ENCODE data around the gene XPR1.
"Not testable (repeated sequence)": the region's sequence is repeated elsewhere in the genome, so short reads cannot be mapped to it uniquely, and the experiment has no call there.

The XPR1 gene

DNA sequence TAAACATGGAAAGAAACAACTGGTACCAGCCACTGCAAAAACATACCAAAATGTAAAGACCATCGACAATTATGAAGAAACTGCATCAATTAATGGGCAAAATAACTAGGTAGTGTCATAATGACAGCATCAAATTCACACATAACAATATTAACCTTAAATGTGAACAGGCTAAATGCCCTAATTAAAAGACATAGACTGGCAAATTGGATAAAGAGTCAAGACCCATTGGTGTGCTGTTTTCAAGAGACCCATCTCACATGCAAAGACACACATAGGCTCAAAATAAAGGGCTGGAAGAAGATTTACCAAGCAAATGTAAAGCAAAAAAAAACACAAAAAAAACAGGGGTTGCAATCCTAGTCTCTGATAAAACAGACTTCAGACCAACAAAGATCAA, 201.4 kb downstream of the XPR1 start:
- not testable (repeated sequence) for DNase-seq (ENCODE audit: low read depth in 4 of 4, low spot score in 1 of 4)

DNA sequence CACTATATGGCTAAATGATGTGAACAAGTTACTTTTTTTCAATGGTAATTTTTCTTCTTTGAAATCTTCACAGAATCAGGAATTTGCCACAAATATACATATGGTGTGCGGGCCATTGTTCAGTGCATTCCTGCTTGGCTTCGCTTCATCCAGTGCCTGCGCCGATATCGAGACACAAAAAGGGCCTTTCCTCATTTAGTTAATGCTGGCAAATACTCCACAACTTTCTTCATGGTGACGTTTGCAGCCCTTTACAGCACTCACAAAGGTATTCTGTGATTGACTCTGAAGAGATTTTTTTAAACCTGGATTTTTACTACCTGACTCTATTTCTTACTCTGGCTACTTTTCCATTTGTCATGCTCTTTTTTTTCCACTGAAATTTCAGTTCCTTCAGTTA, 204.6 kb downstream of the XPR1 start:
- DNase-seq (ENCODE audit: low read depth in 4 of 4, low spot score in 1 of 4): no peak

DNA sequence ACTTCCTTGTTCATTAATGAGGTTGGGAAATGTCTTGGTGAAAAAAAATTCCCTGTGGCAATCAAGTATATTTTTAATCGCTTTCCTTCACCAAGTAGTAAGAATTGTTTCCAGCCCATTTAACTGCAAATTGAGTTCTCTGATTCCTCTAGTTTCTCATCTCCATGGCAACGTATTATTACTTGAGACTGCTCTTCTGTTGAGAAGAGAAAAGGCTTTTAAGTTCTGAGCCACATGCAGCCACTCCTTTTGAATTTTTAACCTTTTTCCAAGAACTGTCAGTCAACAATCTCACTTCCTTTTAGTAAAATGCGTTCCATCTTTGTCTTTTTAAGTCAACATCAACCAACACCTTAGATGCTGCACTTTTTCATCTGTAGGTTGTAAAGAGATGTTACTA, 205.2 kb downstream of the XPR1 start:
- DNase-seq (ENCODE audit: low read depth in 4 of 4, low spot score in 1 of 4): no peak

DNA sequence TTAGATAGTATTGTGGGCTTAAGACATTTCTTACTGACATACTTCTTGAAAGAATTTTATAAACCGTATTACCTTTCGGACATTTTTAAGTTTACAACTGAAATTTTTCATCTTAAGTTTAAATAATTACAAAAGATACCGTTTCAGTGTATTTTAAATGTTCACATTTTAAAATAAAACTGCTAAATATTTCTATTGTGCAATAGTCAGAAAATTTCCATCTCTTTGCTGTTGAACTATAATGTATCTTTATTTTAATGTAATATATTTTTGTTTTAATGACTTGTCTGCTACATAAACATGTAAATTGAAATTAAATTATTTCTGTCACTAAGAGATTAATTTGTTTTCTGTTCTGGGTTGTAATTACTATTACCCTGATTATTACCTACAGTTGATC, 206.7 kb downstream of the XPR1 start:
- no peak for DNase-seq (ENCODE audit: low read depth in 4 of 4, low spot score in 1 of 4)

DNA sequence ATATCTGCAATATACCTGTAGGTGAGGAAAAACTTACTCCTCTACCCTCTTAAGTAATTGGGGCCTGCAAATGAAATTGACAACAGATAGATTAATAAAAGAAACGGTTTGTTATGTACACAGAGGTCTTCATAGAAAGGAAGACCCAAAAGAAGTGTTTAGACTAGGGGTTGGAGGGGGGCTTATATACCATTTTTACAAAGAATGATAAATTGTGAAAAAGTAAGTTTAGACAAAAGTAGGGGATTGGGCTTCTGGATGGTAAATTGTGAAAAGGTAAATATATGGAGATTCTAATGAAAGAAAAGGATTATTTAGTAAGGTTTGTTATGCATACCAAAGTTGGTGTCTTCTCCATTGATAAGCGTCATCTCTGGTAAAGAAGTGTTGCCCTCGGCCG, 207.7 kb downstream of the XPR1 start:
- DNase-seq (ENCODE audit: low read depth in 4 of 4, low spot score in 1 of 4): no peak

DNA sequence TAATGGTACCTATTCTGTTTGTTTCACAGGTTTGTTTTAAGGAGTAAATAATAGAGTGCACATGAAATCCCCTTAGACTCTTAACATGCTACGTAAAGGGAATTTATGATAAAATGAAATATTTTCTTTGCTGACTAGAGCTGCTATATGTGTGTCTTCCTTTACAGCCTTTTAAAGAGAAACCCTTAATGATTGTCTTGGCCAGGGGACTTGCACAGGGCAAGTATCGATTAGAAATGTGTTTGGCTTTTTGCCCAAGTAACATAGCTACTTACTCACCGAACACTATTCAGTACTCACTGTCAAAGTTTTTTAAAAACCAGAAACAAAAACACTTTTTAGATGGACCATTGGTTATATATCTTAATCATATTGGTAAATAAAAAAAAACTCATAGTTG, 209.6 kb downstream of the XPR1 start:
- no peak for DNase-seq (ENCODE audit: low read depth in 4 of 4, low spot score in 1 of 4)

DNA sequence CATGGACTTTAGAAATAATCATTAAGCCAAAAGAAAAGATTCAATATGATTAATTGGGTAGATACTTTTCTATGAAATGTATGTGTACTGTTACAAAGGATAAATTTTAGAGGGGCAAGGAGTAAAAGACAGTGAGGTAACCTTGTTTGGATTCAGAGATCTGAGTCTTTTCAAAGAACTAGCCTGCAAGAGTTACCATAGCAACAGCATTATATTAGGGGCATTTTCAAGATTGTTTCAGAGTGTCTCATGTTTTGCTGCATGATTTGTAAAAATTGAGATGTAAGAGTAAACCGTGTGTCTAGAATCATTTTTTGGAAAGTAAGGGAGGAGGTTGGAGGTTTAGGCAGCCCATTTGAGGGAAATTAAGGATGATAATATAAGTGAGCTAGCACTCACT, 210.2 kb downstream of the XPR1 start:
- DNase-seq (ENCODE audit: low read depth in 4 of 4, low spot score in 1 of 4): no peak

DNA sequence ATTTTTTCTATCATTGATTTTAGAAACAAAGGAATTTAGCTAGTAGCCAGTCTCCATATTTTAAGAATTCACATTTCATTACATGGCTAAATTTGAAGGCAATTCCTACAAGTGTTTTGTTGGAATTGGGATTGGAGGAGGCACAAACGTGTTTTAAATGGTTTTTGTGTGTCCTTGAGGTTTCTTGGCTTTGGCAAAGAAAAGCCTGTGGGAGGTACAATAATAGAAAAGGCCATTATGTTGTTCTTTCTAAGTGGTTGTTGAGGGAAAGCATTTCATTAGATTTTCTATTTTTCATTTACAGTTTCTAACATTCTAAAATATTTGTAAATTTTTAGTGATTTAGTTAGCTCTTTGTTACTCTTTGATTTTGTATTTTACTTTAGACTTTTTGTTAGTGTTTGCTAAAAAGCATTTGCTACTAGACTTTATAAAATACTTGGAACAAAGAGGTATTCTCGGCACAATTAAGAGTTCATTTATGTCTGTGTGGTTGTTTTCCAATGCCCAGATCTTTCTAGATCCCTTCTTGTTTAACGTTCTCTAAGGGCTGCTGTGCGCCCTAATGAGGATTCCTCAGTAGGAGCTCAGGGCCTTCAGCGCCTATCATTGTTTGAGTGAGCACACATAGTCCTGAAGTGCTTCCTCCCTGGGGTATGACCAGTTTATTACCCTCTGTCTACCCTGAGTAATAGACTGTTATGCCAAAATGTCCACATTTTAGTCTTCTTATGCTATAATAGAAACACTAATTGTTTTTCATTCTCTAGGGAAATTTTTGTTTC, 210.9 kb downstream of the XPR1 start:
- no peak for DNase-seq (ENCODE audit: low read depth in 4 of 4, low spot score in 1 of 4)

DNA sequence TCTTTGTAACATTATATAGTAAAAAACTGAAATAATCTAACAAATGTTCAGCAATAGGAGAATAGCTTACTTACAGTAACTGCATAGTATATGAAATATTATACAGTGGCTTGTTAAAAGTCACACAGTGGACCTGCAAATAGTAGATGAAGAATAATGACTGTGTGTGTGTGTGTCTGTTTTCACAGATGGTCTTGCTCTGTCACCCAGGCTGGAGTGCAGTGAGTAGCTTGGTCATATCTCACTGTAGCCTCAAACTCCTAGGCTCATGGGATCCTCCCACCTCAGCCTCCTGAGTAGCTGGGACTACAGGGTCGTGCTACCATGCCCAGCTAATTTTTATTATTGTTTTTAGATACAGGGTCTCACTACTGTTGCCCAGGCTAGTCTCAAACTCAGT, 213.5 kb downstream of the XPR1 start:
- no peak for DNase-seq (ENCODE audit: low read depth in 4 of 4, low spot score in 1 of 4)

DNA sequence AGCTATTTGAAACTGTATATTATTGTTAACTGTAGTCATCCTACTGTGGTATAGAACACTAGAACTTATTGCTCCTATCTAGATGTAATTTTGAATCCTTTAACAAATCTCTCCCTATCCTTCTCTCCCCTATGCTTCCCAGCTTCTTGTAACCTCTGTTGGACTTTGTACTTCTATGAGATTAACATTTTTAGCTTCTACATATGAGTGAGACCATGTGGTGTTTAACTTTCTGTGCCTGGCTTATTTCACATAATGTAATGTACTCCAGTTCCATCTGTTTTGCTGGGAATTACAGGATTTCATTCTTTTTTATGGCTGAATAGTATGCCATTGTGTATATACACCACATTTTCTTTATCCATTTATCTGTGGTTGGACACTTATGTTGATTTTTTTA, 216.4 kb downstream of the XPR1 start:
- DNase-seq (ENCODE audit: low read depth in 4 of 4, low spot score in 1 of 4): no peak

DNA sequence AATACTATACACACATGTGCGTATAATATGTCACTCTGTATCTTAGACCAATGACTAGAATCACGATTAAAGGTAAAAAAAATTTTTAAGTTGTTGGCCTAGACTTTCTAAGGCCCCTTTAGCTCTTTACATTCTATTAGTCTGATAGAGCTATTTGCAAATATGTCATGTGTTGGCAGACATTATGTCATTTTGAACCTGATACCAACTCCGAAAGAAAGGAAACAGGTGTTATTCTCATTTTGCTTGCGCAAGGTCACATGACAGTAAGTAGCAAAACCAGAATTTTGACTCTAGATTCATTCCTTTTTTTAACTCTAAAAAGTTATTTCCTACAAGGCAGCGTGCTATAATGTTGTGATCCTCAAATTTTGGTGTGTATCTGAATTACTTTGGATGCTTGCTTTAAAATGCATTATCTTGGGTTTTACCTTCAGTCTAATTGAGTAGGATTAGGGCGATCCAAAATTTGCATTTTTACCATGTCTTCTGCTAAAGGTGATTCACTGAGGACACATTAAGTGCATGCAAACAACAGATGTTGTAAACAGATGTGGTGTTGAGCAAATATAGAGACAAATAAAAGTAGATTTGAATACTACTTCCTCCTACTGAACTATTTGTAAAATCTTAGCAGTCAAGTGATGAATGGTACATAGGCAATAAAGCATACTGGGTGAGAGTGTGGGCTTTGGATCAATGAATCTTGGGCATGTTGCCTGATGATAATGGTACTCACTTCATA, 217.4 kb downstream of the XPR1 start:
- DNase-seq (ENCODE audit: low read depth in 4 of 4, low spot score in 1 of 4): no peak

DNA sequence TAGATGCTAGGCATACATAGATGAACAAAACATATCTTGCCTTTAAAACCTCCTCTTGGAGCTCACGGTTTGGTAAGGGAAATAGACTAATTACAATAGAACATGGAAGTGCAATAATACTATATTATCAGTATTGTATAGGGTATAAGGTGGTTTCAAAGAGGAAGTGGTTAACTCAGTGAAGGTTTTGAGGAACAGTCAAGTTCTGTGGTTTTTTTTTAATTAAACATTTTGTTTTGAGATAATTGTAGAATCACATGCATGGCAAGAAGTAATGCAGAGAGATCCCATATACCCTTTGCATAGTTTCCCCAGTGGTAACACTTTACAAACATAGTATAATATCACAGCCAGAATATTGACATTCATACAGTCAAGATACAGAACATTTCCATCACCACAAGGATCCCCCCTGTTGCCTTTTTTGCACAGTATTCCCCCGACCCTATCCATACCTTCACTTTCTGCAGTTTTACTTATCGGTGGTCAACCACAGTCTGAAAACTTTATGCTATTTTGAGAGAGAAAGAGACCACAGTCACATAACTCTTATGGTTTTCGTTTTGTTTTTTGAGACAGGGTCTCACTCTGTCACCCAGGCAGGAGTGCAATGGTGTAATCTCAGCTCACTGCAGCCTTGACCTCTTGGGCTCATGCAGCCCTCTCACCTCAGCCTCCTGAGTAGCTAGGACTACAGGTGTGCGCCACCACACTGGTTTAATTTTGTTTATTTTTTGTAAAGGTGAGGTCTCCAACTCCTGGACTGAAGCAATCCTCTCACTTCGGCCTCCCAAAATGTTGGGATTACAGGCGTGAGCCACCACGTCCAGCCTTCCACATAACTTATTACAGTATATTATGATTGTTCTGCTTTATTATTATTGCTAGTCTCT, 220.4 kb downstream of the XPR1 start:
- no peak for DNase-seq (ENCODE audit: low read depth in 4 of 4, low spot score in 1 of 4)

DNA sequence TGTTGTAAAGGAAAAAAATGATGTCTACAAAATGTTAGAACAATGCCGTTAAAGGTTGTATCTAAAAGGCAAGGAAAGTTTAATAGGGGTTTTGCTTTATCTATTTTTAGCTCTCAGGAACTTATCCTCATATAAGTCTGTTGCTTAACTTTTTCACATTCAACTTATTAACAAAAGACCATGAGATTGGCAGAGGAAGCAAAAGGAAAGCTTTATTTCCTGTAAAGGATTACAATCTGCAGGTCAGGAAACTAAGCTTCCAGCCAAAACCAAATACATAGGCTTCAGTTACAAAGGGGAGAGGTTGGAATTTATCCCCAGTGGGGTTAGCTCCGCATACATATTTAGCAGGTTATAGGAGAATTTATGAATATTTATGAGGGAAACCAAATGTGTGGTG, 222.2 kb downstream of the XPR1 start:
- no peak for DNase-seq (ENCODE audit: low read depth in 4 of 4, low spot score in 1 of 4)

DNA sequence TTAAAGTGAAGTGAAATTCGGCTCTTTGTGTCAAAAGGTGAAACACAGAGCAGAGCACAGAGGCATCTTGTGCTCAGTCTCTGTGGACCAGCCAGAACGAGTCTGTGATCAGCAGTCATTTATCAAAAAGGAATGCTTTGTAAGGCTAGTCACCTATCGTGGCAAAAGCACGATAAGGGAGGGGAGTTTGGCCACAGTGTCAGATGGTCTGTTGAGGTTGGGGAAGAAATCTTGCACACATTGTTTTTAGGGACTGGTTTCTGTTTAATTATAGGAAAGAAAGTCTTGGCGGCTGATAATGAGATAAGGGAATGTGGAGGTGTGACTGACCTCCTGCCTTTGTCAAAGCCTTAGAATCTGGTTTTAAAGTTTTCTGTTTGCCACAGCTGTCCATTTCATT, 222.6 kb downstream of the XPR1 start:
- DNase-seq (ENCODE audit: low read depth in 4 of 4, low spot score in 1 of 4): no peak

DNA sequence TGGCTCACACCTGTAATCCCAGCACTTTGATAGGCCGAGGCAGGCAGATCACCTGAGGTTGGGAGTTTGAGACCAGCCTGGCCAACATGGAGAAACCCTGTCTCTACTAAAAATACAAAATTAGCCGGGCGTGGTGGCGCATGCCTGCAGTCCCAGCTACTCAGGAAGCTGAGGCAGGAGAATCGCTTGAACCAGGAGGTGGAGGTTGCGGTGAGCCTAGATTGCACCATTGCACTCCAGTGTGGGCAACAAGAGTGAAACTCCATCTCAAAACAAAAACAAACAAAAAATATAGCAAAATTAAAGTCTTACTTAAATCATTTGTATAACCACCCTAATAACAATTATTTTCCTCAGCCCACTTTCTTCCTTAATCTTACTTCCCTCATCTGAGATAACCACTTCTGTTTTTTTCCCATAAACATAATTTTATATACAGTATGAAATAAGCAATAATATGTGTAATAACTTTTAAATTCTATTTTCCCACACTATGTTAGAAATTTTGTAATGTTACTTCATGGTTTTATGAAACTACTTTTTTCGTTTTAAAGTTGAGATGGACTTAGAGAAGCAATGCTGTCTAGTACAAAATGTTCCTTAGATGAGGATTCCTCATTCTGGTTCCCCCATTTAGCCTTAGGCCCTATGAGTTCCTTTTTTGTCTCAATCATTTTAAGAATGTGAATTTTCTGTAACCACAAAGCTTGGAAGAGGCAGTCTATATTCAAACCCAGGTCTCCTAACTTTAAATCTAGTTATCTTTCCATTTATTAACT, 226.3 kb downstream of the XPR1 start:
- DNase-seq (ENCODE audit: low read depth in 4 of 4, low spot score in 1 of 4): not testable (repeated sequence)

DNA sequence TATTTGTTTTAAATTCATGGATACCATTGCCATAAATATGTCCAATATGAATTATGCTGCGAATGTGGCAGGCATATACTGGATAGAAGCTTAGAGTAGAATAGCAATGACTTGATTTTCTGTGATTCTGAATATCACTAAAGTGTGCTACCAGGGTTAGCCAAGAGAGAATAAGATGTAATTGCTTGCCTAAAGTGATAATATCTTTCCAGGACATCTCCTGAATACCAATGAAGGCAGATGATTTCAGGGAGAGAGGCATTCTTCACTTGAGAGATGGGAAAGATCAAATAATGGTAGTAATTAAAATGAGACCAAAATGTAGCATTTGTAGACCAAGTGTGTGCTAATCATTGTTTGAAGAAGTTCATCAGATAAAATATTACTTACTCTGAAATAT, 227.5 kb downstream of the XPR1 start:
- DNase-seq (ENCODE audit: low read depth in 4 of 4, low spot score in 1 of 4): no peak

DNA sequence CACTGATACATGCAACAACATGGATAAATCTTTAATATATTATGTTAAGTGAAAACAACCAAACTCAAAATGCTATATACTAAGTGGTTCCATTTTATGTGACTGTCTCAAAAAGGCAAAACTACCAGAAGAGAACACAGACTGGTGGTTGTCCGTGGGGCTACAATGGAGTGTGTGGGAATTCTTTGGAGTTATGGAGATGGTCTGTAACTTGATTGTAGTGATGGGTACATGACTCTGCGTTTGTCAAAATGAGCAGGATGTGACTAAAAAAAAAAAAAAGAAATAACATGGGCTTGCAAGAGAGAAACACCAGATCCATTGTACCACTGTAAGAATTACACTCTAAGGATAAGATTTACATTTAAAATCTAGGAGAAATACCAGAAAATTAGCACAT, 228.7 kb downstream of the XPR1 start:
- DNase-seq (ENCODE audit: low read depth in 4 of 4, low spot score in 1 of 4): no peak

DNA sequence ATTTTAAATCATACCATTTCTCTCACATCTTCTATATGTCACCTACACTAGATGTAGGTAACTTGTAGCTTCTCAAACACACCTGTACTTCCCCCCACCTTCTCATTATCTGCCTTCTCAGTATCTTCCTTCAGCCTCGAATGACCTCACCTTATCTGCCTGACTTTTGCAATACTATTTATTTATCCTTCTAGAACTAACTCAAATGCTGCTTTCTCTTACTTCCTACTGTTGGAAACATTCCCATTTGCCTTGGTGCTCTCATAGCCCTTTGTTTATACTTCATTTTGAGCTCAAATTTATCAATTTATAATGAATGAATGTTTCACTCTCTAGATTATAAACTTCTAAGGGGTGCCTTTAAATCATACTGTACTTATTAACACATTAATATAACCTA, 230.5 kb downstream of the XPR1 start:
- DNase-seq (ENCODE audit: low read depth in 4 of 4, low spot score in 1 of 4): no peak

DNA sequence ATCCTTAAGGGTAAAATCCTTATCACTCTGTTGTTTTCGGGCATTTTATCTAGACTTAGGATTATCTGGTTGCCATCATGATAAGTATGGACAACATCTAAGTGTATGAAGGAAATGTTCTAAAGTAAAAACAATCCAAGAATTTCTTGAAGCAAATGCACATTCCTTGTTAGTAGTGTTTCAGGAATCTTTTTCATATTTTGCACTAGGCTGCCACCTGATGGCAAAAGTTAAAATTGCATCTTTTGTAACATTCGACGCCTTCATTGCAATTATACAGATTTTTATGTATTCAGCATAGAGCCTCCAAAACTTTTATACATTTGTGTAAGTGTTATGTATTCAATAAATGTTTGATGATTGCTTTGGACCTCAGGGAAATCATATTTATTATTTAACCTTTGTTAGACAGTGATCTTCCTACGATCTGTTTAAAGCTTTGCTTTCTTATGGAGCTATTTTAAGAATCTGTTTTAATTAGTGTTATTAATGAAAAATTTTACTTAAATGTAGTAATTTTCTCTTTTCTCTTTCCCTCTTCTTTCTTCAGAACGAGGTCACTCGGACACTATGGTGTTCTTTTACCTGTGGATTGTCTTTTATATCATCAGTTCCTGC, 231.4 kb downstream of the XPR1 start:
- DNase-seq (ENCODE audit: low read depth in 4 of 4, low spot score in 1 of 4): peak in 1 of 4 experiments; percentile 12

DNA sequence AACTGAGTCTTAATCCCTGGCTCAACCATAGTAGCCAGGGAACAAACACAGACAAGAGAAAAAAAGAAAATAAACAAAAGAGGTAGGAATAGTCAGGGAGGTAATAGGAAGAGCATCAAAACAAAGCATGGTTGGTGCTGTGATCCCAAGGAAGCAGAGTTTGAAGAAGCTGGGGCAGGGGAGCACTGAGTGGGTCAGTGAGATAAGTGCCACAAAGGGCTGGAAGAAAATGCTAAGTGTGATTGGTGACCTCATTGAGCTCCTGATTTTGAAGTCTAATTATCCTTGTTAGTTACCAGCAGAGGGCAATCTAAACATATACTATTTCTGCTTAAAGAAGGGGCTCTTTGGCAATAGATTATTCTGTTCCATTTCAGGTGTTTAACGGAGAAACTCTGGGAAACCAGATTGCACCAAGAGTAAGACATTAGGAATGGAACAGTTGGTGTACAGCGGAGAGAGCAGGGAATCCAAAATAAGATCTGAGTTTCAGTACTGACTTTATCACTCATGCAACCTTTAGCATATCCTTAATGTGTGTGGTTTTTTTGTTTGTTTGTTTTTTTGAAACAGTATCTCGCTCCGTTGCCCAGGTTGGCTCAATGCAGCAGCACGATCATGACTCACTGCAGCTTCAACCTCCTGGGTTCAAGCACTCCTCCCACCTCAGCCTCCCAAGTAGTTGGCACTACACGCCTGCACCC, 250.1 kb downstream of the XPR1 start:
- DNase-seq (ENCODE audit: low read depth in 4 of 4, low spot score in 1 of 4): no peak
